ENCODE measurements around the gene IL31. TPM values are rescaled to one million over a fixed set of nuclear protein-coding genes. Genes with fewer than 3 reads are reported as not detected.
A peak's percentile ranks its signal among the peaks of the same experiment; 100 is the strongest.

Gene IL31
- total and polyA plus RNA-seq, 4 experiments from 2014 or later, result not detected

DNA sequence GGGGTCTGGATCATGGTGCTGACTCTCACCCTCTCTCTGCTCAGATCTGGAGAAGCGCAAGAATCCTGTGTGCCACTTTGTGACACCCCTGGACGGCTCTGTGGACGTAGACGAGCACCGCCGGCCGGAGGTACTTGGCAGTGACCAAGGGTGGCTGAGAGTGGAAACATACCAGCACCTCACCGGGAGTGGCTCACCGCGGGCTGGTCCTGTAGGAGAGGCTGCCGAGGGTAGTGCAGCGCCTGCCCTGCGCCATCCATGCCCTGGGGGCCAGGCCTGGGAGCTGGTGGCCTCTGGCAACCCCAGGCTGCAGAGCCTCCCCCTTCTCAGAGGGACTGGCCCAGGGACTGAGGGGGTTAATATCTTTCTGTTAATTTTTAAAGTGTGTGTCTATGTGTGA lies 46.2 kb downstream of the IL31 start:
- H3K9me3 ChIP-seq (ENCODE audit: control insufficient read depth in 1 of 2, low read length in 2 of 2), result no peaks in the 10 kb centered on the region
- intact Hi-C loops (cut with micrococcal nuclease), result no loop called here
- peaks cover 52% of the 10 kb centered on the region for H3K36me3 ChIP-seq (ENCODE audit: insufficient read depth, low read length)
- Mint-ChIP-seq H3K27me3 (no peaks in the 10 kb centered on the region), H3K9me3 (no peaks in the 10 kb centered on the region), H3K36me3 (peaks cover 18 to 45% of the 10 kb centered on the region in 2 donors), H3K27ac (no peak overlapping the region), H3K4me3 (no peak overlapping the region), H3K4me1 (peaks cover 8 to 23% (median 13%) of the 10 kb centered on the region in 4 donors)
- POLR2A ChIA-PET (ENCODE audit: partially characterized antibody), result no interaction called here
- H3K27me3 ChIP-seq (ENCODE audit: insufficient read depth, low read length), result no peaks in the 10 kb centered on the region
- DNase-seq, result no peak
- H3K4me3 ChIP-seq (ENCODE audit: low read length in 2 of 2), result no peak overlapping the region
- CTCF ChIA-PET (ENCODE audit: partially characterized antibody), result interaction anchor here (0.6 to 1.1 kb wide), 2 partner anchors 73 to 257 kb away, joined by 3 read pairs; no protein-coding TSS in a partner anchor
- no peak overlapping the region for H3K27ac ChIP-seq (ENCODE audit: low read depth, low read length)
- H3K4me1 ChIP-seq (ENCODE audit: insufficient read depth, low read length), result peaks cover 8% of the 10 kb centered on the region

DNA sequence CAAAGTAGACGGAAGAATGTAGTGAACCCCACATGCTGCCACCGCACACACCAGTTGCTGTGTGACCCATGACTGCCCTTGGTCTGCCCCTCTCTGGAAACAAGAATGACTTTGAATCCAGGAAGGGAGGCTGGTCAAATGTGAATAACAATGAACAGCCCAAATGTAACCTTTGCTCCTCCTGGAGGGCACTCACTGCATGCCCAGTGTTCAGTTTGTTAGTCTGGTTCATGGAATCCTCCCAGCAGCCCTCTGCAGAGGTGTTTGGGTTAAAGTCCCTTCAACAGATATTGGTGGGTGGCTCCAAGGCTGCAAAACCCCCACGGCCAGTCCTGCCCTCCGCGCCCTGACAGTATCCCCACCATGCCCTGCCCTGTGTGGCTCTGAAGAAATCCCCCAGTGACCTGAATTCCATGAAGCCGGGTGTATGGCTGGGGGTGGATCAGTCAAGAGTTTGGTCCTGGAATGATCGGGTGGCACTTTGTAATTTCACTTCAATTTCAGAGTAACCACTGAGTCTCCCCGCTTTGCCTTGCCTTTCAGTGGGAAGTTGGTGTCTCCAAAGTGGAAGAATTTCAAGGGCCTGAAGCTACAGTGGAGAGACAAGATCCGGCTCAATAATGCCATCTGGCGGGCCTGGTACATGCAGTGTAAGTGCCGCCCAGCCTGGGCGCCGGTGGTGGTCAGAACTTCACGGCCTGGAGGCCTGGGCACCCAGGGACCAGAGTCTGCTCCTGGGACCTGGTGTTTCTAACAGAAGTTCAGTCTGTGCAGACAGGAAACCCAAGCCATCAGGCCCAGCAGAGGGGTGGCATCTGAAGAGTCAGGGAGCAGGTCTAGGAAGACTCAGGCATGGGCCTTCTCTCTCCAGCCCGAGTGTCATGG lies 47.1 kb downstream of the IL31 start:
- intact Hi-C loops (cut with micrococcal nuclease), result no loop called here
- H3K27ac Mint-ChIP-seq, result peak overlapping the region in 2 of 7 donors; percentile 16 to 41
- H3K36me3 Mint-ChIP-seq, result peaks cover 18 to 38% of the 10 kb centered on the region in 2 donors
- H3K4me3 Mint-ChIP-seq, result no peak overlapping the region
- ChIA-PET CTCF (ENCODE audit: partially characterized antibody) (interaction anchor here (0.6 to 12.0 kb wide), 3 partner anchors 70 to 256 kb away, joined by 3 to 186 read pairs (median 3); partner anchors contain the start of gene CFAP251), POLR2A (ENCODE audit: partially characterized antibody) (interaction anchor here (0.7 to 0.9 kb wide), 2 partner anchors 46 to 72 kb away, joined by 3 read pairs; no protein-coding TSS in a partner anchor)
- peaks cover 45% of the 10 kb centered on the region for H3K36me3 ChIP-seq (ENCODE audit: insufficient read depth, low read length)
- DNase-seq, result no peak
- H3K27me3 Mint-ChIP-seq, result no peaks in the 10 kb centered on the region
- H3K4me1 ChIP-seq (ENCODE audit: insufficient read depth, low read length), result peaks cover 13% of the 10 kb centered on the region
- no peaks in the 10 kb centered on the region for H3K27me3 ChIP-seq (ENCODE audit: insufficient read depth, low read length)
- no peak overlapping the region for H3K4me3 ChIP-seq (ENCODE audit: low read length in 2 of 2)
- no peaks in the 10 kb centered on the region for H3K9me3 ChIP-seq (ENCODE audit: control insufficient read depth in 1 of 2, low read length in 2 of 2)
- H3K9me3 Mint-ChIP-seq, result no peaks in the 10 kb centered on the region
- H3K4me1 Mint-ChIP-seq, result peaks cover 9 to 26% (median 14%) of the 10 kb centered on the region in 4 donors
- H3K27ac ChIP-seq (ENCODE audit: low read depth, low read length), result no peak overlapping the region

- Histone ChIP-seq H3K36me3 (ENCODE audit: insufficient read depth, low read length) (peaks cover 42% of the 10 kb centered on the region), H3K27me3 (ENCODE audit: insufficient read depth, low read length) (no peaks in the 10 kb centered on the region), H3K4me1 (ENCODE audit: insufficient read depth, low read length) (peaks cover 19% of the 10 kb centered on the region), H3K9me3 (ENCODE audit: control insufficient read depth in 1 of 2, low read length in 2 of 2) (no peaks in the 10 kb centered on the region), H3K4me3 (ENCODE audit: low read length in 2 of 2) (no peak overlapping the region), H3K27ac (ENCODE audit: low read depth, low read length) (no peak overlapping the region)
- H3K27ac Mint-ChIP-seq, result peak overlapping the region in 5 of 7 donors; percentile 16 to 74 (median 27)
- POLR2A ChIA-PET (ENCODE audit: partially characterized antibody), result interaction anchor here (0.7 to 0.9 kb wide), 2 partner anchors 45 to 72 kb away, joined by 3 read pairs; no protein-coding TSS in a partner anchor
- peaks cover 18 to 38% of the 10 kb centered on the region in 2 donors for H3K36me3 Mint-ChIP-seq
- CTCF ChIA-PET (ENCODE audit: partially characterized antibody), result interaction anchor here (0.9 to 12.0 kb wide), 2 partner anchors 69 to 208 kb away, joined by 3 to 186 read pairs; partner anchors contain the start of gene CFAP251
- intact Hi-C loops (cut with micrococcal nuclease), result no loop called here
- H3K4me3 Mint-ChIP-seq, result no peak overlapping the region
- no peak for DNase-seq
- no peaks in the 10 kb centered on the region for H3K27me3 Mint-ChIP-seq
- no peaks in the 10 kb centered on the region for H3K9me3 Mint-ChIP-seq
- peaks cover 14 to 31% (median 19%) of the 10 kb centered on the region in 4 donors for H3K4me1 Mint-ChIP-seq
Measured at GRCh38 chr12:122126342-122126635, 47.7 kb downstream of the IL31 start.

- Histone ChIP-seq H3K27ac (ENCODE audit: low read depth, low read length) (no peak overlapping the region), H3K27me3 (ENCODE audit: insufficient read depth, low read length) (no peaks in the 10 kb centered on the region), H3K4me3 (ENCODE audit: low read length in 2 of 2) (no peak overlapping the region), H3K36me3 (ENCODE audit: insufficient read depth, low read length) (peaks cover 39% of the 10 kb centered on the region), H3K4me1 (ENCODE audit: insufficient read depth, low read length) (peaks cover 19% of the 10 kb centered on the region), H3K9me3 (ENCODE audit: control insufficient read depth in 1 of 2, low read length in 2 of 2) (no peaks in the 10 kb centered on the region)
- Mint-ChIP-seq H3K4me1 (peaks cover 15 to 31% (median 20%) of the 10 kb centered on the region in 4 donors), H3K4me3 (no peak overlapping the region), H3K27ac (peak overlapping the region in 3 of 7 donors; percentile 27 to 85 (median 74)), H3K27me3 (no peaks in the 10 kb centered on the region), H3K36me3 (peaks cover 14 to 34% of the 10 kb centered on the region in 2 donors), H3K9me3 (no peaks in the 10 kb centered on the region)
- DNase-seq, result no peak
- ChIA-PET CTCF (ENCODE audit: partially characterized antibody) (interaction anchor here (0.9 to 12.0 kb wide), 4 partner anchors 65 to 207 kb away, joined by 3 to 186 read pairs (median 8); partner anchors contain the start of gene CFAP251), POLR2A (ENCODE audit: partially characterized antibody) (interaction anchor here (0.6 to 0.9 kb wide), 3 partner anchors 44 to 71 kb away, joined by 3 read pairs; no protein-coding TSS in a partner anchor)
- intact Hi-C loops (cut with micrococcal nuclease), result no loop called here
Measured at GRCh38 chr12:122125452-122126341, 48.3 kb downstream of the IL31 start.

- H3K9me3 Mint-ChIP-seq, result no peaks in the 10 kb centered on the region
- CTCF ChIA-PET (ENCODE audit: partially characterized antibody), result interaction anchor here (0.9 to 12.0 kb wide), 13 partner anchors 8 to 330 kb away, joined by 3 to 186 read pairs (median 8); partner anchors contain the start of gene CFAP251
- H3K27ac Mint-ChIP-seq, result no peak overlapping the region
- peaks cover 20 to 35% (median 23%) of the 10 kb centered on the region in 4 donors for H3K4me1 Mint-ChIP-seq
- H3K36me3 ChIP-seq (ENCODE audit: insufficient read depth, low read length), result peaks cover 26% of the 10 kb centered on the region
- H3K4me1 ChIP-seq (ENCODE audit: insufficient read depth, low read length), result peaks cover 19% of the 10 kb centered on the region
- no peak overlapping the region for H3K4me3 ChIP-seq (ENCODE audit: low read length in 2 of 2)
- H3K9me3 ChIP-seq (ENCODE audit: control insufficient read depth in 1 of 2, low read length in 2 of 2), result no peaks in the 10 kb centered on the region
- no peak overlapping the region for H3K27ac ChIP-seq (ENCODE audit: low read depth, low read length)
- peaks cover 4 to 23% of the 10 kb centered on the region in 2 donors for H3K36me3 Mint-ChIP-seq
- intact Hi-C loops (cut with micrococcal nuclease), result no loop called here
- H3K4me3 Mint-ChIP-seq, result no peak overlapping the region
- H3K27me3 Mint-ChIP-seq, result no peaks in the 10 kb centered on the region
- POLR2A ChIA-PET (ENCODE audit: partially characterized antibody), result interaction anchor here (0.6 to 1.7 kb wide), 4 partner anchors 42 to 614 kb away, joined by 3 to 5 read pairs (median 4); partner anchors contain the start of gene MLXIP
- H3K27me3 ChIP-seq (ENCODE audit: insufficient read depth, low read length), result no peaks in the 10 kb centered on the region
- DNase-seq, result no peak
Measured at GRCh38 chr12:122124370-122124769, 49.7 kb downstream of the IL31 start.

GRCh38 chr12:122123761-122124145 lies 50.3 kb downstream of the IL31 start:
- H3K27ac ChIP-seq (ENCODE audit: low read depth, low read length), result no peak overlapping the region
- CTCF ChIA-PET (ENCODE audit: partially characterized antibody), result interaction anchor here (0.7 to 12.0 kb wide), 30 partner anchors 9 to 329 kb away, joined by 3 to 186 read pairs (median 5); partner anchors contain the start of genes CFAP251 and MLXIP
- Mint-ChIP-seq H3K9me3 (no peaks in the 10 kb centered on the region), H3K36me3 (peaks cover 4 to 17% of the 10 kb centered on the region in 2 donors), H3K4me1 (peaks cover 20 to 35% (median 23%) of the 10 kb centered on the region in 4 donors), H3K27ac (peak overlapping the region in 3 of 7 donors; percentile 38 to 66 (median 56)), H3K4me3 (peak overlapping the region in 1 of 8 donors; percentile 35), H3K27me3 (no peaks in the 10 kb centered on the region)
- no peak for DNase-seq
- no peaks in the 10 kb centered on the region for H3K9me3 ChIP-seq (ENCODE audit: control insufficient read depth in 1 of 2, low read length in 2 of 2)
- no peak overlapping the region for H3K4me3 ChIP-seq (ENCODE audit: low read length in 2 of 2)
- intact Hi-C loops (cut with micrococcal nuclease), result loop anchor here (1.0 kb wide), 2 partner anchors 45 to 69 kb away; partner anchors contain the start of gene MLXIP
- peaks cover 20% of the 10 kb centered on the region for H3K36me3 ChIP-seq (ENCODE audit: insufficient read depth, low read length)
- POLR2A ChIA-PET (ENCODE audit: partially characterized antibody), result interaction anchor here (0.6 to 2.4 kb wide), 6 partner anchors 42 to 613 kb away, joined by 3 to 13 read pairs (median 4); partner anchors contain the start of gene MLXIP
- peaks cover 19% of the 10 kb centered on the region for H3K4me1 ChIP-seq (ENCODE audit: insufficient read depth, low read length)
- no peaks in the 10 kb centered on the region for H3K27me3 ChIP-seq (ENCODE audit: insufficient read depth, low read length)

Data from CD4-positive, alpha-beta memory T cell (primary cell).